Neural progenitor cell (in vitro differentiated cells): ENCODE measurements around the gene TRAPPC3.

ENCODE experiments used
- CTCF ChIP-seq: fragments of 200-600 bp; sonication (generic); IDR thresholded peaks from 2 replicates; pipeline ENCODE4 v1.5.1; 2017; ENCODE audit warnings: antibody characterized with exemption, mild to moderate bottlenecking
- EZH2 ChIP-seq: fragments of 200-600 bp; sonication (generic); IDR thresholded peaks from 2 replicates; pipeline ENCODE4 v1.6.1; 2017; ENCODE audit warnings: antibody characterized with exemption, mild to moderate bottlenecking, moderate library complexity

GRCh38 chr1:36096500-36097432 lies 52.5 kb downstream of the TRAPPC3 start:
- TF ChIP-seq CTCF: peak; percentile 36
- no peak for TF ChIP-seq EZH2
